ENCODE data around the gene UCK2. TPM values are rescaled to one million over a fixed set of nuclear protein-coding genes. Genes with fewer than 3 reads are reported as not detected.

Gene UCK2
- total RNA-seq, 2 donors from 2014 or later, result 65.8 to 73.6 TPM

DNA sequence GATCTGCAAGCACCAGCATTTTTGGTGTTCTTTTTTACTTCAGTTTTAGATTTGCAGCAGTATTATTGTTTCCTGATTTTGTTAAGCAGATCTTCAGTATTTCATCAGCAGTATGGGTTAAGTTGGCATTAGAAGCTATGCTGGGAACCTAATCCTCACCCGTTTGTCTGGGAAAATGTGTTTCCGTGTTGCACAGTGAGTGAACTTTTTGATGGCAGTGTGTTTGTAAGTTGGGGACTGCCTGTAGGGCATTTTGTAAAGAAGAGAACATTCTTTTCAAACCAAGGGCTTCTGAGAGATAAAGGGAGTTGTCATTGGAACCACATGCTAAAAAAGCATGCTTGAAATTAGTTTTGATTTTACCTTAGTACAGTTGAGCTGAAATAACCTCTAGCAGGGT, 35.9 kb downstream of the UCK2 start:
- H3K4me3 Mint-ChIP-seq, result no peak overlapping the region
- no peaks in the 10 kb centered on the region for H3K27me3 Mint-ChIP-seq (ENCODE audit: insufficient read depth)
- Histone ChIP-seq H3K9me3 (ENCODE audit: control insufficient read depth, low read length) (no peaks in the 10 kb centered on the region), H3K36me3 (ENCODE audit: control insufficient read depth, insufficient read depth, low read length) (peaks cover 4% of the 10 kb centered on the region), H3K4me3 (ENCODE audit: low read length) (no peak overlapping the region), H3K27me3 (ENCODE audit: control insufficient read depth, insufficient read depth, low read length, poor library complexity, severe bottlenecking) (no peaks in the 10 kb centered on the region), H3K4me1 (ENCODE audit: control insufficient read depth, insufficient read depth, low read length) (peaks cover 9% of the 10 kb centered on the region), H3K27ac (ENCODE audit: low read depth, low read length) (no peak overlapping the region), H3K9ac (ENCODE audit: extremely low read depth, low read length, poor library complexity, severe bottlenecking) (no peak overlapping the region)
- H3K4me1 Mint-ChIP-seq, result peaks cover 25% of the 10 kb centered on the region
- peaks cover 11% of the 10 kb centered on the region for H3K9me3 Mint-ChIP-seq
- H3K27ac Mint-ChIP-seq, result peak overlapping the region; percentile 12
- DNase-seq, result no peak
- H3K36me3 Mint-ChIP-seq (ENCODE audit: low read depth), result peaks cover 14% of the 10 kb centered on the region
- TF ChIP-seq CTCF (conservative IDR thresholded peaks at IDR 0.05), result no peak
- 90 to 100% methylated on average over 2 of the region's 2 CpGs for WGBS, 2 experiments (ENCODE audit: insufficient coverage in 1 of 2, insufficient read length in 1 of 2)

- WGBS, 2 experiments (ENCODE audit: insufficient coverage in 1 of 2, insufficient read length in 1 of 2), result 94 to 96% methylated on average over 8 to 12 of the region's 12 CpGs
- Mint-ChIP-seq H3K4me1 (peaks cover 28% of the 10 kb centered on the region), H3K4me3 (no peak overlapping the region), H3K9me3 (no peaks in the 10 kb centered on the region), H3K27ac (no peak overlapping the region), H3K36me3 (ENCODE audit: low read depth) (peaks cover 1% of the 10 kb centered on the region), H3K27me3 (ENCODE audit: insufficient read depth) (no peaks in the 10 kb centered on the region)
- H3K36me3 ChIP-seq (ENCODE audit: control insufficient read depth, insufficient read depth, low read length), result peaks cover 2% of the 10 kb centered on the region
- no peak overlapping the region for H3K9ac ChIP-seq (ENCODE audit: extremely low read depth, low read length, poor library complexity, severe bottlenecking)
- no peak overlapping the region for H3K4me3 ChIP-seq (ENCODE audit: low read length)
- TF ChIP-seq CTCF (conservative IDR thresholded peaks at IDR 0.05), result no peak
- DNase-seq, result no peak
- H3K27ac ChIP-seq (ENCODE audit: low read depth, low read length), result no peak overlapping the region
- no peaks in the 10 kb centered on the region for H3K27me3 ChIP-seq (ENCODE audit: control insufficient read depth, insufficient read depth, low read length, poor library complexity, severe bottlenecking)
- H3K4me1 ChIP-seq (ENCODE audit: control insufficient read depth, insufficient read depth, low read length), result peaks cover 9% of the 10 kb centered on the region
- no peaks in the 10 kb centered on the region for H3K9me3 ChIP-seq (ENCODE audit: control insufficient read depth, low read length)
These were observed 38.4 kb downstream of the UCK2 start for GRCh38 chr1:165865633-165866340.

DNA sequence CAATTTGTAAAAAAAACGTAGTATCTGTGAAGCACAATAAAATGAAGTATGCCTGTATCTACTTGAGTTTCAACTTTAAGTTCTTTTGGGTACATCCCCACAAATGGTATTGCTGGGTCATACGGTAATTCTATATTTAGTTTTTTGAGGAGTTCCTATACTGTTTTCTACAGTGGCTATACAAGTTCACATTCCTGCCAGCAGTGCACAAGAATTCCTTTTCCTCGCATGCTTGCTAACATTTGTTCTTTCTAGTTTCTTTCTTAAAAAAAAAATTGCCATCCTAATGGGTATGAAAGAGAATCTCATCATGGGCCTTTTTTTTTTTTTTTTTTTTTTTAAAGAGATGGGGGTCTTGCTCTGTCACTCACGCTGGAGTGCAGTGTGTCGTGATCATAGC, 41.9 kb downstream of the UCK2 start:
- H3K4me3 Mint-ChIP-seq, result no peak overlapping the region
- Histone ChIP-seq H3K36me3 (ENCODE audit: control insufficient read depth, insufficient read depth, low read length) (peaks cover 19% of the 10 kb centered on the region), H3K27ac (ENCODE audit: low read depth, low read length) (no peak overlapping the region), H3K27me3 (ENCODE audit: control insufficient read depth, insufficient read depth, low read length, poor library complexity, severe bottlenecking) (no peaks in the 10 kb centered on the region), H3K9me3 (ENCODE audit: control insufficient read depth, low read length) (peaks cover 29% of the 10 kb centered on the region), H3K4me3 (ENCODE audit: low read length) (no peak overlapping the region), H3K9ac (ENCODE audit: extremely low read depth, low read length, poor library complexity, severe bottlenecking) (no peak overlapping the region), H3K4me1 (ENCODE audit: control insufficient read depth, insufficient read depth, low read length) (peaks cover 5% of the 10 kb centered on the region)
- H3K4me1 Mint-ChIP-seq, result peaks cover 8% of the 10 kb centered on the region
- peaks cover 20% of the 10 kb centered on the region for H3K36me3 Mint-ChIP-seq (ENCODE audit: low read depth)
- DNase-seq, result no peak
- no peak overlapping the region for H3K27ac Mint-ChIP-seq
- peak; percentile 61 for TF ChIP-seq CTCF (conservative IDR thresholded peaks at IDR 0.05)
- peaks cover 25% of the 10 kb centered on the region for H3K9me3 Mint-ChIP-seq
- 89 to 97% methylated on average over 4 to 5 of the region's 5 CpGs for WGBS, 2 experiments (ENCODE audit: insufficient coverage in 1 of 2, insufficient read length in 1 of 2)
- H3K27me3 Mint-ChIP-seq (ENCODE audit: insufficient read depth), result no peaks in the 10 kb centered on the region

Measured in endodermal cell (in vitro differentiated cells).